PFSK-1 (cell line): ENCODE results near the gene TCP11.

Experiments used
- FOXP2 ChIP-seq: optimal IDR thresholded peaks from 2 replicates; pipeline ENCODE3; 2011; ENCODE audit warnings: borderline replicate concordance, control low read depth, inconsistent platforms; ENCODE audit not compliant: insufficient read depth; ENCODE audit errors: extremely low read length, extremely low read depth
- POLR2AphosphoS5 ChIP-seq: IDR thresholded peaks from 2 replicates; pipeline ENCODE4 v1.6.1; 2012; ENCODE audit warnings: low read depth, mild to moderate bottlenecking, control low read depth, low read length, moderate library complexity
- SIN3A ChIP-seq: IDR thresholded peaks from 2 replicates; pipeline ENCODE4 v1.6.1; 2012; ENCODE audit warnings: mild to moderate bottlenecking, low read length, moderate library complexity, borderline replicate concordance; ENCODE audit not compliant: insufficient read depth
- TAF1 ChIP-seq: IDR thresholded peaks from 2 replicates; pipeline ENCODE4 v1.6.1; 2012; ENCODE audit warnings: low read length, control low read depth, borderline replicate concordance; ENCODE audit not compliant: insufficient read depth
- TF ChIP-seq, protein P1 (sequence below), 2 experiments: IDR thresholded peaks; 2 replicates each; pipeline versions ENCODE4 v1.6.1 to v1.8.0; 2011 to 2012; ENCODE audit warnings: low read depth in 2 of 2, low read length in 2 of 2, control low read depth in 1 of 2, inconsistent platforms in 1 of 2, mild to moderate bottlenecking in 1 of 2, moderate library complexity in 1 of 2; ENCODE audit not compliant: insufficient read depth in 1 of 2

TCP11 gene

DNA sequence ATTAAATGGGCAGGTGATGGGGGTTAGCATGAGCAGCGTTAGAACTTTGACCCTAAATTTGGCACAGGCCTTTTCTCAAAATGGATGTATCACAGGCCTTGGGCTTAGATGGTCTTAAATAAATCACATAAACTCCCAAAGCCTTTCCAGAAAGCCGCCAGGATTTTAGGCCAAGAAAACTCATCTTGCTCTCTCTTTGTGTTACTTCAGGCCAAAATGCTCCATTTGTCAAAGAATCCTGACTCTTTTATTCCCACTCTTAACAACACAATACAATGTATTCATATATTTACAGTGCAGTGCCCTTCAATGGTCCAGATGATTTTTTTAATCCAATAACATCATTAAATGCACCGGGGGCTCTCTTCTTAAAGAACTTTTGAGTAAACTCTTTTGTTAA is 5.9 kb upstream of the TCP11 start:
- TF ChIP-seq, protein P1, sequence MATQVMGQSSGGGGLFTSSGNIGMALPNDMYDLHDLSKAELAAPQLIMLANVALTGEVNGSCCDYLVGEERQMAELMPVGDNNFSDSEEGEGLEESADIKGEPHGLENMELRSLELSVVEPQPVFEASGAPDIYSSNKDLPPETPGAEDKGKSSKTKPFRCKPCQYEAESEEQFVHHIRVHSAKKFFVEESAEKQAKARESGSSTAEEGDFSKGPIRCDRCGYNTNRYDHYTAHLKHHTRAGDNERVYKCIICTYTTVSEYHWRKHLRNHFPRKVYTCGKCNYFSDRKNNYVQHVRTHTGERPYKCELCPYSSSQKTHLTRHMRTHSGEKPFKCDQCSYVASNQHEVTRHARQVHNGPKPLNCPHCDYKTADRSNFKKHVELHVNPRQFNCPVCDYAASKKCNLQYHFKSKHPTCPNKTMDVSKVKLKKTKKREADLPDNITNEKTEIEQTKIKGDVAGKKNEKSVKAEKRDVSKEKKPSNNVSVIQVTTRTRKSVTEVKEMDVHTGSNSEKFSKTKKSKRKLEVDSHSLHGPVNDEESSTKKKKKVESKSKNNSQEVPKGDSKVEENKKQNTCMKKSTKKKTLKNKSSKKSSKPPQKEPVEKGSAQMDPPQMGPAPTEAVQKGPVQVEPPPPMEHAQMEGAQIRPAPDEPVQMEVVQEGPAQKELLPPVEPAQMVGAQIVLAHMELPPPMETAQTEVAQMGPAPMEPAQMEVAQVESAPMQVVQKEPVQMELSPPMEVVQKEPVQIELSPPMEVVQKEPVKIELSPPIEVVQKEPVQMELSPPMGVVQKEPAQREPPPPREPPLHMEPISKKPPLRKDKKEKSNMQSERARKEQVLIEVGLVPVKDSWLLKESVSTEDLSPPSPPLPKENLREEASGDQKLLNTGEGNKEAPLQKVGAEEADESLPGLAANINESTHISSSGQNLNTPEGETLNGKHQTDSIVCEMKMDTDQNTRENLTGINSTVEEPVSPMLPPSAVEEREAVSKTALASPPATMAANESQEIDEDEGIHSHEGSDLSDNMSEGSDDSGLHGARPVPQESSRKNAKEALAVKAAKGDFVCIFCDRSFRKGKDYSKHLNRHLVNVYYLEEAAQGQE (IDR thresholded peaks at IDR 0.05; ENCODE audit: insufficient read depth in 1 of 2, low read depth in 2 of 2, low read length in 2 of 2) = no peak
- TF ChIP-seq SIN3A = no peak
- no peak for TF ChIP-seq TAF1
- TF ChIP-seq POLR2AphosphoS5 = no peak
- no peak for TF ChIP-seq FOXP2

GRCh38 chr6:35146453-35146852 is 5.3 kb upstream of the TCP11 start:
- no peak for TF ChIP-seq TAF1

GRCh38 chr6:35145757-35146156 is 4.6 kb upstream of the TCP11 start:
- TF ChIP-seq TAF1 = no peak

- TF ChIP-seq, protein P1 (IDR thresholded peaks at IDR 0.05; ENCODE audit: insufficient read depth in 1 of 2, low read depth in 2 of 2, low read length in 2 of 2) = no peak
- TF ChIP-seq TAF1 (no peak), FOXP2 (no peak), SIN3A (no peak), POLR2AphosphoS5 (no peak)
These were observed 1.7 kb upstream of the TCP11 start for GRCh38 chr6:35142588-35143569.

GRCh38 chr6:35140639-35141006 is 516 bp downstream of the TCP11 start:
- TF ChIP-seq TAF1 = no peak
- TF ChIP-seq, protein P1 (IDR thresholded peaks at IDR 0.05; ENCODE audit: insufficient read depth in 1 of 2, low read depth in 2 of 2, low read length in 2 of 2) = no peak
- TF ChIP-seq SIN3A = no peak
- no peak for TF ChIP-seq POLR2AphosphoS5
- no peak for TF ChIP-seq FOXP2

GRCh38 chr6:35139924-35140638 is 1.1 kb downstream of the TCP11 start:
- TF ChIP-seq POLR2AphosphoS5 = no peak
- TF ChIP-seq TAF1 = no peak

GRCh38 chr6:35139470-35139869 is 1.7 kb downstream of the TCP11 start:
- TF ChIP-seq, protein P1 (IDR thresholded peaks at IDR 0.05; ENCODE audit: insufficient read depth in 1 of 2, low read depth in 2 of 2, low read length in 2 of 2) = no peak
- TF ChIP-seq FOXP2 (no peak), POLR2AphosphoS5 (no peak), SIN3A (no peak), TAF1 (no peak)
